Measurements from ENCODE around the gene BTG4. TPM values are rescaled to one million over a fixed set of nuclear protein-coding genes. Genes with fewer than 3 reads are reported as not detected.

BTG4 gene
- total RNA-seq, 1 experiment from 2014 or later: not detected

- Histone ChIP-seq H3K27ac (ENCODE audit: low read depth, low read length) (no peak overlapping the region), H3K9me2 (ENCODE audit: insufficient read depth) (no peaks in the 10 kb centered on the region), H3K9me3 (ENCODE audit: control insufficient read depth in 1 of 2, insufficient read depth in 1 of 2, low read depth in 1 of 2, low read length in 2 of 2) (no peaks in the 10 kb centered on the region), H3K9ac (ENCODE audit: low read length) (no peak overlapping the region), H2AFZ (ENCODE audit: low read depth, low read length, poor library complexity, severe bottlenecking) (no peak overlapping the region), H3K36me3 (ENCODE audit: control insufficient read depth in 1 of 2, insufficient read depth in 2 of 2, low read length in 2 of 2) (no peaks in the 10 kb centered on the region), H3K4me1 (ENCODE audit: control insufficient read depth in 1 of 2, insufficient read depth in 2 of 2, low read length in 2 of 2) (peaks cover 0 to 7% of the 10 kb centered on the region in 2 experiments; a peak in 2 of 4 replicates), H3K4me3 (replicated peaks in 1 of 2; ENCODE audit: low read depth in 1 of 2, low read length in 2 of 2) (no peak overlapping the region), H3K27me3 (ENCODE audit: insufficient read depth, low read length) (no peaks in the 10 kb centered on the region), H4K20me1 (ENCODE audit: insufficient read depth) (no peaks in the 10 kb centered on the region), H3K4me2 (ENCODE audit: low read length) (no peak overlapping the region), H3K79me2 (ENCODE audit: insufficient read depth, low read length) (no peaks in the 10 kb centered on the region)
- intact Hi-C loops (cut with micrococcal nuclease): no loop called here
- ATAC-seq (no peak), DNase-seq (ENCODE audit: low read depth, low spot score) (no peak)
- ChIA-PET POLR2A (interaction anchor here (0.6 kb wide), 1 partner anchor 20 kb away, joined by 3 read pairs; no protein-coding TSS in a partner anchor), CTCF (interaction anchor here (1.0 to 1.9 kb wide), 6 partner anchors 18 to 1246 kb away, joined by 3 to 11 read pairs (median 4); no protein-coding TSS in a partner anchor), RAD21 (ENCODE audit: low non-redundant PET in 1 of 2, low total read pairs in 2 of 2, uncharacterized antibody in 2 of 2, unreplicated experiment in 2 of 2) (interaction anchor here in 1 of 2 experiments (0.6 kb wide), 2 partner anchors 163 to 165 kb away, joined by 3 read pairs; no protein-coding TSS in a partner anchor)
- BruUV-seq (replicated peaks): no TSS peak
- TF ChIP-seq ATF3 (IDR thresholded peaks at IDR 0.05): no peak
- no peak for TF ChIP-seq SIN3A (IDR thresholded peaks at IDR 0.05; ENCODE audit: low read depth)
- no peak for TF ChIP-seq SRF (IDR thresholded peaks at IDR 0.05; ENCODE audit: low read depth)
- TF ChIP-seq CEBPB (IDR thresholded peaks at IDR 0.05; ENCODE audit: low read depth): no peak
- no peak for TF ChIP-seq ZFX (IDR thresholded peaks at IDR 0.05)
- TF ChIP-seq FOSL1 (IDR thresholded peaks at IDR 0.05; ENCODE audit: low read depth): no peak
- TF ChIP-seq REST (IDR thresholded peaks at IDR 0.05; ENCODE audit: low read depth): no peak
- no peak for TF ChIP-seq YY1 (IDR thresholded peaks at IDR 0.05; ENCODE audit: extremely low read depth, insufficient replicate concordance, low read depth, low read length)
- no peak for TF ChIP-seq ELF1 (IDR thresholded peaks at IDR 0.05; ENCODE audit: borderline replicate concordance, low read depth)
- no peak for TF ChIP-seq CTCF (IDR thresholded peaks at IDR 0.05 in 2 of 3, conservative IDR thresholded peaks at IDR 0.05 in 1 of 3; ENCODE audit: borderline replicate concordance in 1 of 3, insufficient read depth in 1 of 3, low read depth in 2 of 3, low read length in 2 of 3)
- no peak for TF ChIP-seq EGR1 (IDR thresholded peaks at IDR 0.05; ENCODE audit: low read depth)
- no peak for TF ChIP-seq SP1 (IDR thresholded peaks at IDR 0.05; ENCODE audit: low read depth)
- no peak for TF ChIP-seq RAD21 (IDR thresholded peaks at IDR 0.05; ENCODE audit: low read depth)
- no peak for TF ChIP-seq TCF7L2 (IDR thresholded peaks at IDR 0.05; ENCODE audit: borderline replicate concordance, extremely low read depth, insufficient read depth, insufficient read length)
- TF ChIP-seq ZBTB33 (IDR thresholded peaks at IDR 0.05; ENCODE audit: extremely low read depth, insufficient replicate concordance, low read length): no peak
Observed at GRCh38 chr11:111447112-111447471, 65.1 kb downstream of the BTG4 start.

All from HCT116 (cell line).